D721Med (cell line): Measurements from ENCODE around the gene NT5DC1.

Experiments used
- DNase-seq: peaks from one replicate; pipeline ENCODE4 v3.0.0; 2011; ENCODE audit warnings: low spot score; ENCODE audit not compliant: insufficient read length
- FAIRE-seq: peaks from 2 replicates; lab custom pipeline; 2011; peaks lifted over from hg19 to GRCh38; lab: Jason Lieb, UNC
- TF ChIP-seq, protein P1 (sequence below): IDR thresholded peaks from 2 replicates; pipeline ENCODE4 v1.5.1; 2012; ENCODE audit warnings: mild to moderate bottlenecking, control low read depth; ENCODE audit not compliant: insufficient read depth; ENCODE audit errors: missing control alignments

The NT5DC1 gene

DNA sequence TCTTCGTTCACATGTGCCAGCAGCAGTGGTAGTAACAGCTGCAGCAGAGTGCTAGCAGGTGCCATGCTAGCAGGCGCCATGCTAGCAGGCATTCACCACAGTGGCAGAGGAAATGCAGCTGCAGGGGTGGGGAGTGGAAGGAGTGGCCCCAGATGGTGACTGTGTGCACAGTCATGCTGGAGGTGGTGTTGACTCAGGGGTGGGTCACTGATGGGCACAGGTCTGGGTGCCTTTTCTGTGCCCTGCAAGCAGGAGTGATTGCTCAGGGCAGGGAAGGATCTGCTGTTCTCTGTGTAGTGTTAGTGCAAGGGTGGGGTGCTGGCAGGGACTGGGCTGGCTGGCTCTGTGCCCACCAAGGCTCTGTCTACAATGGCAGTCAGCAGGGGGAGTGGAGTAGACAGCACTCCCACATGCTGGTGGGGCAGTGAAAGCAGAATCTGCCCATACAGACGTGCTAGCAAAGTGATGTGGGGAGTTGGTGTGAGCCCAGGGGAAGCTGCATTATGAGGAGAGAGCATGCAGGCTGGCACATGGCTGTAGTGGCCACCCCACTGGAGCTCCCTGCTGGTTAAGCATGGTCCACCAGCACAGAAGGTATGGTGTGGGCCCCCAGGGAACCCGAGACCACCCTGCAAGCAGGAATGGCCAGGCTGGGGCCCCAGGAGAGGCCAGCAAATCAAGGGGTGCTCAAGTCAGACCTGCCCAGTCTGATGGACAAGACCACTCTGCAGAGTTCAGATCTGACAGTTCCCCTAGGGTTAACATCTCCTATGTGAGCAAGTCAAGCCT is 164.6 kb downstream of the NT5DC1 start:
- no peak for DNase-seq
- FAIRE-seq: no peak
- TF ChIP-seq, protein P1, sequence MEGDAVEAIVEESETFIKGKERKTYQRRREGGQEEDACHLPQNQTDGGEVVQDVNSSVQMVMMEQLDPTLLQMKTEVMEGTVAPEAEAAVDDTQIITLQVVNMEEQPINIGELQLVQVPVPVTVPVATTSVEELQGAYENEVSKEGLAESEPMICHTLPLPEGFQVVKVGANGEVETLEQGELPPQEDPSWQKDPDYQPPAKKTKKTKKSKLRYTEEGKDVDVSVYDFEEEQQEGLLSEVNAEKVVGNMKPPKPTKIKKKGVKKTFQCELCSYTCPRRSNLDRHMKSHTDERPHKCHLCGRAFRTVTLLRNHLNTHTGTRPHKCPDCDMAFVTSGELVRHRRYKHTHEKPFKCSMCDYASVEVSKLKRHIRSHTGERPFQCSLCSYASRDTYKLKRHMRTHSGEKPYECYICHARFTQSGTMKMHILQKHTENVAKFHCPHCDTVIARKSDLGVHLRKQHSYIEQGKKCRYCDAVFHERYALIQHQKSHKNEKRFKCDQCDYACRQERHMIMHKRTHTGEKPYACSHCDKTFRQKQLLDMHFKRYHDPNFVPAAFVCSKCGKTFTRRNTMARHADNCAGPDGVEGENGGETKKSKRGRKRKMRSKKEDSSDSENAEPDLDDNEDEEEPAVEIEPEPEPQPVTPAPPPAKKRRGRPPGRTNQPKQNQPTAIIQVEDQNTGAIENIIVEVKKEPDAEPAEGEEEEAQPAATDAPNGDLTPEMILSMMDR: no peak

GRCh38 chr6:116266803-116267202 is 166.2 kb downstream of the NT5DC1 start:
- no peak for DNase-seq
- no peak for FAIRE-seq

DNA sequence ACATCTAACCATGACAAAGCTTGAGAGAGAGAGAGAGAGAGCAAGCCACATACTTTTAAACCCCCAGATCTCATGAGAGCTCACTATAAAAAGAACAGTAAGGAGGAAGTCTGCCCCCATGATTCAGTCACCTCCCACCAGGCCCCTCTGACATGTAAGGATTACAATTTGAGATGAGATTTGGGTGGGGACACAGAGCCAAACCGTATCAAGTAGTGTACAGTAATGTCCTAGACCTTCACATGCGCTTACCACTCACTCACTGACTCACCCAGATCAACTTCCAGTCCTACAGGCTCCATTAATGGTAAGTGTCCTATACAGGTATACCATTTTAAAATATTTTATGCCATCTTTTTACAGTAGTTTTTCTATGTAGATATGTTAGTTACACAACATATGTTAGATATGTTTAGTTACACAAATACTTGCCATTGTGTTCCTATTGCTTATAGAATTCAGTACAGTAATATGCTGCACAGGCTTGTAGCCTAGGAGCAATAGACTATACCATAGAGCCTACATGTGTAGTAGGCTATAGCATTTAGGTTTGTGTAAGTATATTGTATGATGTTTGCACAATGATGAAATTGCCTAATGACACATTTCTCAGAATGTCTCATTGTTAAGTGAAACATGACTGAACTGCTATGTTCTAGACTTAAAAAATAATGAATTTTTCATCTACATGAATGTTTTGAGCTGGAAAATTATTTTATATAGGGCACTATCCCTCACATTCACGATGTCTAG is 167.4 kb downstream of the NT5DC1 start:
- no peak for DNase-seq
- no peak for FAIRE-seq
- TF ChIP-seq, protein P1: no peak

More at GRCh38 chr6:116266803-116267202, 166.2 kb downstream of the NT5DC1 start:
- TF ChIP-seq, protein P1: no peak

DNA sequence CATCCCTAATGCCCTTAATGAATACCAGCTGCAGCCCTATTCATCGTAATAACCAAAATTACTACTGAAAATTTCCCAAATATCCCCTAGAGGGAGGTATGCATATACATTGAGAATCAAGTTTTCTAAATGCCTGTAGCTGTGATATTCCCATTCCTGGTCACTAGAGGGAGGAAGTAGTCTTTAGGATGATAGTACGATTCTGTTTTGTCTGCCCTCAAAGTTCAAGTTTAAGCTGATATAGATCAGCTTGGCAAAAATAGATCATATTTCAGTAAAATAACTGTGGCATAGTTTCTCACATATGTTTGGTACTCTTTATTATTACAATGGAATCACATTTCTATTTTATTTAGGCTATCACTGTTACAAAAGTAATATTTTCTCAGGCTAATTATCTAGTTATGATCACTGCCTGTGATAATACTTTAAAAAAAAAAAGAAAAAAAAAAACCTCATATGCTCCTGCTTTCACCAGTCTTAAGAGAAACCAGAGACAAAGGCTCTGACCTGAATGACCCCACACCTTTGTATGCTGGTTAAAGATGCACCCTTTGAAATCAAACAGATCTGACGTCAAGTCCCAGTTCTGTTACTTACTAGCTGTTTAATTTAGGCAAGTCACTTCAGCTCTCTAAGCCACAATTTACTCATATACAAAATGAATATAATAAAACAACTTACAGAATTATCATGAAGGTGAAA is 168.1 kb downstream of the NT5DC1 start:
- DNase-seq (no peak), FAIRE-seq (no peak)
- TF ChIP-seq, protein P1: peak; percentile 93

GRCh38 chr6:116271149-116271708 is 170.6 kb downstream of the NT5DC1 start:
- TF ChIP-seq, protein P1: no peak
- no peak for FAIRE-seq
- no peak for DNase-seq

- FAIRE-seq (no peak), DNase-seq (no peak)
- TF ChIP-seq, protein P1: no peak
Observed at GRCh38 chr6:116277124-116277523, 176.5 kb downstream of the NT5DC1 start.
